IPS-NIHi7 (cell line): Measurements from ENCODE around the gene NTHL1.
"Not testable (repeated sequence)": the region's sequence is repeated elsewhere in the genome, so short reads cannot be mapped to it uniquely, and the experiment has no call there.

Experiments
- DNase-seq: peaks from one replicate; pipeline ENCODE4 v3.0.0; 2012; ENCODE audit warnings: mixed read lengths; ENCODE audit errors: extremely low spot score

The NTHL1 gene

GRCh38 chr16:2040787-2041522 is 6.7 kb downstream of the NTHL1 start:
- no peak for DNase-seq

GRCh38 chr16:2040041-2040786 is 7.4 kb downstream of the NTHL1 start:
- no peak for DNase-seq

DNA sequence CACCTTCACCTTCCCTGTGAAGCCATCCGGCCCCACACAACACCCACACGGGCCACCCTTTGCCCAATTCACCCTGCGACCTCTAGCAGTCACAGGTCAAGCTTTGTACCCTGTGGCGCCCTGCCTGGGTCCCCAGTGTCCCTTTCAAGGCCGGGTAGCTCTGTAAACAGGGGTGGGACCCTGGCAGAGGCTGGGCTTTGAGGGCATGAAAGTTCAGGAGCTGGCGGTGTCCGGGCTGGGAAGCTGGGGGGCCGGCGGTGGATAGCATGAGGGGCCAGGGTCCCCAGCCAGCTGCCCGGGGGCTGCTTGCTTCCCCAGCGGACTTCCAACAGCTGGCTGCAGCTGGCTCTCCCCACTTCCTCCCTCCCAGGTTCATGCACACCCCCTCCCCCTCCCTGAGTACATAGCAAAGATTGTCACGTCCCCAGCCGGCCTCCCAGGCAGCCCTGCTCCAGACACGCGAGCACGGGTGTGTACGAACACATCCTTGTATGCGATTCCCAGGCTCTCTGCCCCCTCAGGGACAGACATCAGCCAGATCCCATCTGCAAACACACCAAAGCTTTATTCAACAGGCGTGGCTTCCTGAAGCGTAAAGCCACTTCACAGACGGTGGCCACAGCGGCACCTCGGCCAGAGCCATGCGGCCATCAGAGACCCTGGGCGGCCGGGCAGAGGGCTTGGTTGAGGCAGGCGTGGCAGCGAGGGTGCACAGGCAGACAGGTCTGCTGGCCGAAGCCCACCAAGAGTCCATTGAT is 8.2 kb downstream of the NTHL1 start:
- no peak for DNase-seq

DNA sequence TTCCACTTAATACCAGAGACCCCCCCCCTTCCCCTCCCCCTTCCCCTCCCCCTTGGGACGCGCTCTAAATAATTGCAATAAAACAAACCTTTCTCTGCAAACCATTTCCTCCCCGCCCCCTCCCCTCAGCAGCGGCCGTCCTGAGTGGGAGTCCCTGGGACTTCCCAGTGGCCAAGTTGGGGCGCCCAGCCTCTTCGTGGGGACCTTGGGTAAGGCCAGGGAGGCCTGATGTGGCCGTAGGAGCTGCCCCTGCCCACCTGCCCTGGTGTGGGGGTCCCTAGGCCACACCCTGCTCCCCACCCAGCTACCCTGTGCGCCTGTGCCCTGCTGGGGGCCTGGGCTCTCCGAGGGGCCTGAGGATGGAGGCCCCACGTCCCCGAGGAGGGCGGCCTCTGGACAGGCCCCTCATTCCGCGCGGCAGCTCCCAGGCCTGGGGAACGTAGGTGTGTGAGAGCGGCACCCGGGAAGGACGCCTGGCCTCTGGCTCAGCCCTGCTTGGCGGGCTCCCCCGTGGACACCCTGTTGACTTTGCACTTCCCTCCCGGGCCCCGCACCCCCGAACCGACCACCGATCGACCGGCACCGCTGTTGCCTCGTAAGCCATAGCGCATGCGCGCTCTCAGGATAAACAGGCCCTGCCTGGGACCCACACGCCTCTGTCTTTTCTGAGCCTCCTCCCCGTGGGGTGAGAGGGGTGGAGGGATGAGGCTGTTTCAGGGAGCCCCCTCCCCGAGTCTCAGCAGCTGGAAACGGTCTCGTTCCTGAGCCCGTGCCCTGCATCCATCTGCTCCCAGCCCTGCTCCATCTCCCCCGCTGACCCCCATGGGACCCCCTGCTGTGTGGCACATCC is 9.0 kb downstream of the NTHL1 start:
- no peak for DNase-seq

DNA sequence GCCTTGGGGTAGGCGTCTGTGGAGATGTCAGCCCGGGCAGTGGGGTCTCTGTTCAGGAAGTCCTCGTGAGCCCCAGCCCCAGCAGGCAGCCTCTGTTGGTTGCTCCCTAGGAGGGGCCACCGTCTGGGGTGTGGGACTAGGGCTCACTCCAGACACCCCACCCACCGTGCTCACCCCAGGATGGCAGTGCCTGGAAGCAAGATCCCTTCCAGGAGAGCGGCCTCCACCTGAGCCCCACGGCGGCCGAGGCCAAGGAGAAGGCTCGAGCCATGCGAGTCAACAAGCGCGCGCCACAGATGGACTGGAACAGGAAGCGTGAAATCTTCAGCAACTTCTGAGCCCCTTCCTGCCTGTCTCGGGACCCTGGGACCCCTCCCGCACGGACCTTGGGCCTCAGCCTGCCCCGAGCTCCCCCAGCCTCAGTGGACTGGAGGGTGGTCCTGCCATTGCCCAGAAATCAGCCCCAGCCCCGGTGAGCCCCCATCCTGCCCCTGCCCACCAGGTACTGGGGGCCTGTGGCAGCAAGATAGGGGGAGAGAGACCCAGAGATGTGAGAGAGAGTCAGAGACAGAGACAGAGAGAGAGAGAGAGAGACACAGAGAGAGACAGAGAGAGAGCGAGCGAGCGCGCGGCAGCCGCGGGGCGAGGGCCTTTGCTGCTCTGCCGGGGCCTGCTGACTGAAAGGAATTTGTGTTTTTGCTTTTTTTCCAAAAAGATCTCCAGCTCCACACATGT is 9.8 kb downstream of the NTHL1 start:
- DNase-seq, result no peak

DNA sequence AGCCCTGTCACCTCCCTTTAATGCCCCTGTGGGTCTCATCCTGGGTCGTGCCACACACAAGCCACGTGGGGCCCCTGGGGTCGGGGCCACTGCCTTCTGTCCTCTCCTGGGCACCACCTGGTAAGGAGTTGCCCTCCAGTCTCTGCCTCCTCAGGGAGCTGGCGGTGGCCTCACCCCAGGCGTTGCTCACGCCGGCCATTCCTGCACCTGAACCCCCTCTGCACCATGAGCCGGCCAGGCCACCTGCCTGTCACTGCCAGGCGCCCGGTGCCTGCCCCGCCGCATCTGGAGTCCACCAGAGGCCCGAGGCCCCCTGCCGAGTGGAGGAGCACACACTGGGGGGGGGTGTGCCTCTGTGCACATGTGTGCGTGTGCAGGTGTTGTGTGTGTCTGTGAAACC is 10.5 kb downstream of the NTHL1 start:
- no peak for DNase-seq

GRCh38 chr16:2036200-2036966 is 11.3 kb downstream of the NTHL1 start:
- DNase-seq, result no peak

- DNase-seq, result no peak
Observed at GRCh38 chr16:2035431-2036199, 12.0 kb downstream of the NTHL1 start.

GRCh38 chr16:2034696-2035430 is 12.8 kb downstream of the NTHL1 start:
- no peak for DNase-seq

DNA sequence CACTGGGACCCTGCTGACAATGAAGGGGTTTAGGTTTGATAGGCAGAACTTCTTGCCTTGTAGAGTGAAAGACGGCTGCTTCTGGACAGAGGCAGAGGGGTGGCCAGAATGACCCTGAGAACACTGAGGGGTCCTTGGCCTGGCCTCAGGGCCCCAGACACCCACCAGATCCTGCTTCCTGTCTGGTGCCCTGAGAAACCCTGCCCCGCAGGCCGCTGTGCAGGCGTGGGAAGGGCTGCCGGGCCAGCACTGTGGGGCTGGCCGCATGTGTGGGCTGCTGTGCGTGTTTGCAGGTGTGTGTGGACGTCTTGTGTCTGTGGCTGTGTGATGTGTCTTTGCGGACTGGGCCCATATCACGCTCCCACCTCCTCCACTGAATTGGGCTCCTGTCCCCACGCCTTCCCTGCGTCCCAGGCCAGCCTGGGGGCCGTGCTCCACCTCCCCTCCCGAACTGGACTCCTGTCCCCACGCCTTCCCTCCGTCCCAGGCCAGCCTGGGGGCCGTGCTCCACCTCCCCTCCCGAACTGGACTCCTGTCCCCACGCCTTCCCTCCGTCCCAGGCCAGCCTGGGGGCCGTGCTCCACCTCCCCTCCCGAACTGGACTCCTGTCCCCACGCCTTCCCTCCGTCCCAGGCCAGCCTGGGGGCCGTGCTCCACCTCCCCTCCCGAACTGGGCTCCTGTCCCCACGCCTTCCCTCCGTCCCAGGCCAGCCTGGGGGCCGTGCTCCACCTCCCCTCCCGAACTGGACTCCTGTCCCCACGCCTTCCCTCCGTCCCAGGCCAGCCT is 13.5 kb downstream of the NTHL1 start:
- not testable (repeated sequence) for DNase-seq

DNA sequence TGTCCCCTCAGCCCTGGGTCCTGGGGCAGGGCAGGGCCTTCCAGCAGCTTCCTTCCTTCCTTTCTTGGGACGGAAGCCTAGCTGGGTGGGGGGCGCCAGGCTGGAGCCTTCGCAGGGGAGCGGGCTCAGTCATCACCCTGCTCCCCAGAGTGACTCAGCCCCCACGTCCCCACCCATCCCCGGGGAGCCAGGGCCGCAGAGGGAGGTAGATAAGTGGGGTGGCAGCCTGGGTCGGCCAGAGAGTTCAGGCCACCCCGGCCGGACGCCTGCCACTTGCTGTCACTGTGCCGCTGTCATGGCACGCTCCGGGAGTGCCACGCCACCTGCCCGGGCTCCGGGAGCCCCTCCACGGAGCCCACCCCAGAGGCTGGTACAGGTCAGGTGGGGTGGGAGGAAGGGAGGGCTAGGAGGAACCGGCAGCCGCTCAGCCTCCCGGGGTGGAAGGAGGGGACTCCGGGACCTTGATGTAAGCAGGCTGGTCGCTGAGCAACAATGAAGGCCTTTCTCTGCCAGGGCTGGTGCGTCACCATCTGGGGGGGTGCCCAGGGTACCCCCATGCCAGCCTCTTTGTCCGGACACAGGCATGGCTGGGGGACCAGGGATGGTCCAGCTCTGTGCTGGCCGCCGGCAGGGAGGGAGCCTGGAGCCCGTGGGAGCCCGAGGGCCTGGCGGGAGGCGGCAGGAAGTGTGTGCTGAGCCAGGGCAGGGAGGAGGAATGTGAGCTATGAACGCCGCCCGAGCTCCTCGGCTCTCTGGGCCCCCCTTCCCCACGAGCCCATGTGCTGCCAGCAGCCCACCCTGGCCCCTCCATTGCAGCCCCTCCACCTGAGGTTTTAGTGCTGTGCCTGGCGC is 14.4 kb downstream of the NTHL1 start:
- no peak for DNase-seq

GRCh38 chr16:2032285-2033056 is 15.2 kb downstream of the NTHL1 start:
- DNase-seq, result no peak

DNA sequence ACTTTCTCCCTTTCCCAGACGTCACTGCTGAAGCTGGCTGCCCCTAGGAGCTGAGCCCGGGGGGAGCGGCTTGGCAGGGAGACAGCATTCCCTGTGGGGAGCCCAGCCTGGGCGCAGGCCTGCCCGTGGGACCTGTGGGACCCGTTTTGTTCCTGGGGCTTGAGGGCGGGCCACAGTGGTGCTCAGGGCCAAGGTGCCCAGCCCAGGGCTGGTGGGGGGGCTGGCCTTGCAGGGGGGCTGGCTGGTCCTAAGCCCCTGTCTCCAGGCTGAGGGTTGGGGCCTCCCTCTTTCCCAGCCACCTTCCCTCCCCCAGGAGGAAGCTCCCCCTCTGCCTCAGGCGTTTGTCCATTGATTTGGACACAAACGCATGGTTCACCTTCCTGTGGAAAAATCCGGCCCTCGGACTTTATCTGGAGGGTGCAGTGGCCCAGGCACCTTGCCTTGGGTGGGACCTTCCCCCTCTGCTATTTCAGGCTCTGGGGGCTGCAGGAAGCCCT is 16.5 kb downstream of the NTHL1 start:
- no peak for DNase-seq

GRCh38 chr16:2030036-2030435 is 17.6 kb downstream of the NTHL1 start:
- DNase-seq, result no peak

DNA sequence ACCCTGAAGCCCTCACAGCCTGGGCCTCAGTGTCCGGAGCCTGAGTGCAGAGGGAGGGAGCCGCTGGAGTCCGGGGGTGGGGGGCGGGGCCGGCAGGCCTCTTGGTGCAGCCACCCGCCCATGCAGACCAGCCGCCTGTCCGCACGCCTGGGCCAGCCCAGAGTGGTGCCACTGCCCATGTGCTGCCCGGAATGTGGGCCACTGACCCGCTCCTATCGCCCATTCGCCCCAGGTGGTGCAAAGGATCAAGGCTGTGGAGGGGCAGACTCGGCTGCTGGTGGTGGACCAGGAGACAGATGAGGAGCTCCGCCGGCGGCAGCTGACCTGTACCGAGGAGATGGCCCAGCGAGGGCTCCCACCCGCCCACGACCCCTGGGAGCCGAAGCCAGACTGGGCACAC is 18.3 kb downstream of the NTHL1 start:
- no peak for DNase-seq

- no peak for DNase-seq
Observed at GRCh38 chr16:2028620-2029220, 18.9 kb downstream of the NTHL1 start.
